Middle frontal gyrus (tissue), 1 donor: ENCODE measurements around the gene SUCLG2.

Experiments used
- DNase-seq: peaks from one replicate; pipeline ENCODE4 v3.0.0-alpha.2; 2015; ENCODE audit warnings: low spot score; ENCODE audit errors: extremely low spot score

SUCLG2 gene, protein sequence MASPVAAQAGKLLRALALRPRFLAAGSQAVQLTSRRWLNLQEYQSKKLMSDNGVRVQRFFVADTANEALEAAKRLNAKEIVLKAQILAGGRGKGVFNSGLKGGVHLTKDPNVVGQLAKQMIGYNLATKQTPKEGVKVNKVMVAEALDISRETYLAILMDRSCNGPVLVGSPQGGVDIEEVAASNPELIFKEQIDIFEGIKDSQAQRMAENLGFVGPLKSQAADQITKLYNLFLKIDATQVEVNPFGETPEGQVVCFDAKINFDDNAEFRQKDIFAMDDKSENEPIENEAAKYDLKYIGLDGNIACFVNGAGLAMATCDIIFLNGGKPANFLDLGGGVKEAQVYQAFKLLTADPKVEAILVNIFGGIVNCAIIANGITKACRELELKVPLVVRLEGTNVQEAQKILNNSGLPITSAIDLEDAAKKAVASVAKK

DNA sequence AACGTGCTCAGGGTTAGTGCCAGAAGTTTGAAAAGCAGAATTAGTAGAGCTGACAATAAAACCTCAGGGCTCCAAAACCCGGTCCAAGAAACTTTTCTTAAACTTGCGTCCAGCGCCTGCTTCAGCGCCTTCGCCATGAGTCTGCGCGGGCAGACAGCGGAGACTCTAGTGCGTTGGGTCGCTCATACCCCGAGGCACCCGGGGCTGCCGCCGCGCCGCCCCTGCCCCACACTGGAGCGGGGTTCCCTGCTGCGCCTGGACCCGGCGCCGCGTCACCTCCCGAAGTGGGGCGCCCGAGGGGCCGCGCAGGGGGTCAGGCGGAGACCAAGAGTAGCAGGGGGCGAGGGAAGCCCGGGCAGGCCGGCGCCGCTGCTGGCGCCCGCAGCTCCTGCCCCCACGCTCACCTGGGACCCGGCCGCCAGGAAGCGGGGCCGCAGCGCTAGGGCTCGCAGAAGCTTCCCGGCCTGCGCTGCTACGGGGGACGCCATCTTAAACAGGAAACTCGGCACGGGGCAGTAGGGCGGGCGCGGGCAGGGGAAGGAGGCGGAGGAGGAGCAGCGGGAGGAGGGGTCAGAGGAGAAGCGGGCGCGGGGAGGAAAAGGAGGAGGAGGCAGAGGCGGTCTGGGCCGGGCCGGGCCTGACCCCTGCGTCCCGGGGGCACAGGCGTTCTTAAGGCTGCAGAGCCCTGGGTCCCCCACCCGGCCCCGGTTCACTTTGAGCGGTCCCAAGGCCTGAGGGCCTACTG lies at the start of gene SUCLG2:
Gene SUCLG2 (minus strand): TSS at position 514 of the 745 bp plus-strand sequence. CDS start 26 bp downstream, at position 488.
- peak; percentile 53 for DNase-seq

DNA sequence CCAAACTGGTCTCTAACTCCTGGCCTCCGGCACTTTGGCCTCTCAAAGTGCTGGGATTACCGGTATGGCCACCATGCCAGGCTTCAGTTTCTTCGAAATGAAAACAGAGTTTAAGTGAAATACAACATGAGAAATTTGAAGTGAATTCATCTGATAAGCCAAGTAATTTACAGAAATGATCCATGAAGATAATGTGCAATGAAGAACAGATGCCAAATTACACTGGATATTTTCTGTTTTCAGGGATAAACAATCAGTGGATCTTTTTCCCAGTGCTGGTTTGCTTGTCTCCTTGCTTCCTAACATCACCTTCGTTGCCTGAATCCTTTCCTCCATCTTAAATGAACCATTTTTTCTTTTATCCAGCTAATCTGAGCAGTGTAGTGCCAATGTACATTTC lies 46.2 kb upstream of the SUCLG2 start:
- DNase-seq: no peak

DNA sequence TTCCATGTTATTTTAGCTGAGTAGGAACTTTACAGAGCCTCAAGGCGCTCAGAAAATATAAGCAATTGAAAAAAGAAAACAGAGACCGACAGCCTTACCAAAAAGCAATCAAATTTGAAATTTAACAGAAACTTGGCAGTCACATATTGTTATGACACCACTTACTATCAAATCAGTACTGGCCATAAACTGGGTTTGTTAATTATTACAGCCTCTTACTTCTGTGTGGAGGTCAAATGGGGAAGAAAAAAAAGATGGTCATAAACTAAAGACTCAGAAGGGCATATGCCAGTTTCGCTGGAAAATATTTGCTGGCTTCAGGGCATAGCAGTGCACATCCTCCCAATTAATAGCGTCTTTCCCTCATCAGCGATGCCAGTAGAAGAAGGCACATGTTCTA lies 45.5 kb upstream of the SUCLG2 start:
- no peak for DNase-seq

DNA sequence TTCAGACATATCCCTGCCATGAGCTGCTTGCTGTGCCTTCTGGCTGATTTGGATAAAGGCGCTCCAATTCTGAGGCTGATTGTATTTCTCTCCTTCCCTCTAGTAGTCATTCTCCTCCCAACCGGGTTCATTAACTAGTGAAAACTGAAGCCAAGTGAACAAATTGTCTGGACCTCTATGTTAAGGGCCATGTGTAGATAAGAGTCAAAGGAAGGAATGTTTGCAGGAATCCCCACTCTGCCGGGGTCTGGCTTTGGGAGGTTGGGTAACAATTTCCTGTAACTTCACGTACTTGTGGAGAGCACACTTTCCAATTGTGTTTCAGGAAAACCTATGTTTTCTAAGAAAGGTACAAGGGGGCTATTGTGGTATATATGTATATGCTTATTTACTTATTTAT lies 38.2 kb upstream of the SUCLG2 start:
- no peak for DNase-seq

DNA sequence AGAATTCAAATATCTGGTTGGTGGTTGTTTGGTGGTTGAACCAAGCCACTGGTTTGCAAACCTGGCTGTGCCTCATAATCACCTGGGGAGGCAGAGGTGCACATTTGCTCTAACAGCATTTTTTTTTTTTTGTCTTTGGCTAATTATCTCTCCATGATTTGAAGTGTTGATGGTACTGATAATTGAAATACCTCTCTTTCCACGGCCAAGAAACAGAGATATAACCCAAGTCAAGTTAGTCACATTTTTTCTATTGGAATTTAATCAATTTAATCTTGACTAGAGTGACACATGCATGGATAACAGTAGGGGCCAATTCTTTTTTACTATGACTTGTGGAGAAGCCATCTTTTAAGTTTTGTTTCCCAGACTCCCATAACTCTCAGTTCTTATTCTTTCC lies 37.5 kb upstream of the SUCLG2 start:
- DNase-seq: no peak

DNA sequence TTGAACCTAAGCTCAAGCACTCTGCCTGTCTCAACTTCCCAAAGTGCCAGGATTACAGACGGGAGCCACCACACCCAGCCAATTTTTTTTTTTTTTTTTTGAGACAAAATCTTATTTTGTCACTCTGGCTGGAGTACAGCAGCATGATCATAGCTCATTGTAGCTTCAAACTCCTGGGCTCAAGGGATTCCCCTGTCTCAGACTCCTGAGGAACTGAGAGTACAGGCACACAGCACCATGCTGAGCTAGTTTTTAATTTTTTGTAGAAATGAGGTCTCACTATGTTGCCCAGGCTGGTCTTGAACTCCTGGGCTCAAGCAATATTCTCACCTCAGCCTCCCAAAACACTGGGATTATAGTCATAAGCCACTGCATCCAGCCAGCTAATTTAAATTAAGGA lies 36.8 kb upstream of the SUCLG2 start:
- no peak for DNase-seq

DNA sequence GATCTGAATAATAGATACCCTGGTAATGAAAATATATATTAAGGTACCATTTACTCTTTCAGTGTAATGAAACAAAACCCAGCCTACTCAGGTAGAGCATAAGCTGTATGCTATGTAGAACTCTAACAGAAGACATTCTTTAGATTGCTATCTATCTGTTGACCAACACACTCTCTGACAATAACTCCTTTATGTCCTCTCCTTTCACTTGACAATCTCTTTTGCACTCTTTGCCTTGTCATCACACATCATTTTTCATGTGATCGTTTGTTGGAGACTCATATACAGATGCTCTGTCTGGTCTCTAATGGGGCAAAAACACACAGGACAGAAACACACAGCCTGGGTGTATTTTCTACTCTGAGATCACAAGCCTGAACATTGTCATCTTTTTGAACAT lies 35.4 kb upstream of the SUCLG2 start:
- no peak for DNase-seq

DNA sequence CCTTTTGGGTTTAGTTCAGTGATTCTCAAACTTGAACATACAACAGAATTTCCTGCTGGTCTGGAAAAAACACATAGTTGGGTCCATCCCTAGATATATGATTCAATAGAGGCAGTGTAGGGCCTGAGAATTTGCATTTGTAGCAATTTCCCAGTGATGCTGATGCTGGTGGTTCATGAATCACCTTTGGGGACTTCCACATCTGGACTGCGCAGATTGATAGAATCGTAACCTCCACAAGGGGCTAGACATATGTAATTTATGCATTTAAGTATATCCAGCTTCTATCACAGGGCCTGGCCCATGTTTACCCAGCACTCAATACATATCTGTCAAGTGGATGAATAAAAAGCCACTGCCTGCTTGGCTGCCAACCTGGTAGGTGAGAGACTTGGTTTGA lies 33.8 kb upstream of the SUCLG2 start:
- no peak for DNase-seq

DNA sequence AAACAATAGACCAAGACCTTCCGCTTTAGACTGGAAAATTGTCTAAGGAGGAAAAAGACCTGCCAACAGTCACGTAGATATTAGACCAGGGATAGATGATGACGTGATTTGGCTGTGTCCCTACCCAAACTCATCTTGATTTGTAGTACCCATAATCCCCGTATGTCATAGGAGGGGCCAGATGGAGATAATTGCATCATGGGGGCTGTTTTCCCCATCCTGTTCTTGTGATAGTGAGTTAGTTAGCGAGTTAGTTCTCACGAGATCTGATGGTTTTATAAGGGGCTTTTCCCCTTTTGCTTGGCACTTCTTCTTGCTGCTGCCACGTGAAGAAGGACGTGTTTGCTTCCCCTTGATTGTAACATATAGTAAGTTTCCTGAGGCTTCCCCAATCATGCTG lies 31.7 kb upstream of the SUCLG2 start:
- DNase-seq: no peak

DNA sequence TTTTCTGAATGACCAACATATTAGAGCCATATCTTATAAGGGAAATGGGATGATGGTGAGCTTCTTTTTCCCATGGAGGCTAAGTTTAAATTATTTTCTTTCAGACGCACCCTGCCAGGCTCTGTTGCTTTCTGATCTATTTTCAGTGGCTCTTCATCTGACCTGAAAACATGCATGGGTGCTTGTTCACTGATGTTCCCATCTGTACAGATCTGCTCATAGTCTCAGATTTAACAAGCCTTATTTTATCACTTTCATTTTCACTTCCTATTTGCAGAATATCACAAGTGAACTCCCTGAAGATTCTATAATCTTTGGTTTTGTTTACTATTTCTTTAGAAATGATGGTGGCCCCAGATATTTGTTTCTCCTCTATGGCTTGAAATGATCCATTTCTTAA lies 31.1 kb upstream of the SUCLG2 start:
- DNase-seq: no peak

DNA sequence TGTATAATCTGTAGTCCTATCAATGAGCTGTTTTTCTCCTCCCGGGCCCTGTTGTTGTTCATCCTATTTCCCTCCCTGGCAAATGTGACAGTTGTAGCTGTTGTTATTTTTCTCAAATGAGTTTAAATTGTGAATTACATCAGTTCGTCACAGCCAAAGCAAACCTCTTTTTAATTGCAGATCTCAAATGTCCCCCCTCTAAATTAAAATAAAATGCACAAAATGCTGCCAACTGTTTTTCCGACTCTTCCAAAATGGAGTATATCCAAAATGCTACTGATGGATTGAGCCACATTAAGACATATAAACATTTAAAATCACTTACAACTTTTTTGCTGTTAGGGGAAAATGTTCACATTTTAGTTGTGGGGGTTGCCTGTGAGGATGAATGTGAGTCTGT lies 29.8 kb upstream of the SUCLG2 start:
- no peak for DNase-seq

DNA sequence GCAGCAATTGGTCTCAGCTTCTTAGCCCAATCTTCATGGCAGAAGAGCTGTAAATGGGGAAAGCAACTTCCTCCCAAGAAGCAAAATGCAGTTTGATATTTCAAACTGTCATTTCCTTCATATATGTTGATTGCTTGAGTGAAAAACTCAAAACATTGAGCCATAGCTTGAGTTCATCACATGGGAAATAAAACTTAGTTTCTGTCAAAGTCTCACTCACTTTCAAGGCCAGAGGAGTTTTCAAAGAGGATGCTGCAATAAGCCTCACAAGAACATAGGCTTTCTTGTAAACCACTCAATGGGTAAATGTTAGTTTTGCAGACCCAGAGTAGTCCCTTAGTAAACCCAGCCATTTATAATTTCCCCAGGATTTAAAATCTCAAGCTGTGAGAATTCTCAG lies 29.1 kb upstream of the SUCLG2 start:
- DNase-seq: no peak

DNA sequence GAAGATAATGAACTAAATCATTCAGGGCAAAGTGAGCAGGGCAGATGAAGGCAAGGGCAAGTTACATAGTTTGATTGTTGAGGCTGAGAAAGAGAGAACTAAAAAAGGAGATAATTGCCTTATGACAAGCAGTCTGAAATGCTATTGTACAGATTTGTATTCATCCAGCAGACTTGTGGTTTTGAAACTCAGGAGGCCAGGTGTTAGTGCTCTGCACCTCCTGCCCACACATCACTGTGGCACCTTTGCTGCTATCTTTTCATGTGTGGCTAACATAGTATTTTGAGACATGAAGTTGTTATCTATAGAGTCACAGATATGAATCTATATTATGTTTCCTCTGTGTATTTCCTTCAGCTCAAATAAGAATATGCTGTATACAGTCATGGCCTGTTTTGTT lies 24.3 kb upstream of the SUCLG2 start:
- no peak for DNase-seq

DNA sequence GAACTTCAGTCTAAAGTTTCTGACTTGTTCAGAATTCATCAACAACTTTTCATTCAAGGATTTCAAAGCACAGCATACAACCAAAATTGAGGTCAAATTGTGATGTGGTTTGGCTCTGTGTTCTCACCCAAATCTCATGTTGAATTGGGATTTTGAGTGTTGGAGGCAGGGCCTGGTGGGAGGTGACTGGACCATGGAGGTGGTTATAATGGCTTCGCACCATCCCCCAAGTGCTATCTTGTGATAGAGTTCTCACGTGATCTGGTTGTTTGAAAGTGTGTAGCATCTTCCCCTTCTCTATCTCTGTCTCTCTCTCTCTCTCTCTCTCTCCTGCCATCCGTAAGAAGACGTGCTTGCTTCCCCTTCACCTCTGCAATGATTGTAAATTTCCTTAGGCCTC lies 19.6 kb upstream of the SUCLG2 start:
- no peak for DNase-seq

DNA sequence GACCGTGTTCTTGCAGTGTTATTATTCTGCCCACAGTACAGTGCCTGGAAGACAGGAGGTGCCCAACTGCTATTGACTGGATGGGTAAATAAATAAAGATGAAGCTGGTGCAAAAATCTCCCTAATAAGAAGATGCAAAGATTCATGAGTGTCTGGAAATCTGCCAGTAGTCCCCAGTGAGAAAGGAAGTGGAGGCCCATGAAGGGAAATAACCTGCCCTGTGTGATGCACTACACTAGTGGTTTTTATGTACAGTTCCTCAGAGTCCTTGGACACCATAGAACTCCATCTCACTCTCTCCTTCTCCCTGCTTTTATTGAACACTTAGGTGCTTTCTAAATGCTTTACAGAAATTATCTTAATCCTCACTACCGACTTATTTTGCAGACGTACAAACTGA lies 8.3 kb upstream of the SUCLG2 start:
- DNase-seq: no peak

DNA sequence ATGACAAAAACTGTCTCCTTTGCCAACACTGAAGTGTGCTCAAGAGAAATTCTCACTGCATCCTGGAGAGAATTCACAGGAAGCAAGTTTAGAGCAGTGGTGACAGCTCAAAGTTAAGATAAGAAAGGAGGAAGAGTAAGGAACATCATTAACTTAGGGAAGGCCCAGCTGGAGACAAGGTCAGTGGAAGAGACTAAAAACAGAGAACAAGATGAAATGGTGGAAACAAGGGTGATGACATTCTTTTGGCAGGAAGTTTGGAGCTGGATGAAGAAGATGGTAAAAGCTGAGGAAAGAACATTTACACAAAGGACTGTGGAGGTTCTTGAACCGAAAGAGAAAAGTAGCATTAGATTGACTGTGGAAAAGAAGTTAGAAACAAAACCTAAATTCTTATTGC lies 6.7 kb upstream of the SUCLG2 start:
- DNase-seq: no peak

DNA sequence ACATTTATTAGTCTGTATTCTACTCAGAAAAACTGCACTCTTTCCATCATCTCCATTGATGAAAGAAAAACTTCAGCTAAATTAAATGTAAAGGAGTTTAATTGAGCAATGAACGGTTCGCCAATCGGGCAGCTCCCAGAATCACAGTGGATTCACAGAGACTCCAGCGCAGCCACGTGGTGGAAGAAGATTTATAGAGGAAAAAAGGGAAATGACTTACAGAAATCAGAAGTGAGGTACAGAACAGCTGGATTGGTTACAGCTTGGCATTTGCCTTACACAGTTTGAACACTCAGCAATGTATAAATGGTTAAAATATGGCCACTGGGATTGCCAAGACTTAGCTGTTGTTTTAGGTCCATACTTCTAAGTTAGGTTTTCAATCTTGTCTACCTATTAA lies 2.8 kb upstream of the SUCLG2 start:
- DNase-seq: no peak

DNA sequence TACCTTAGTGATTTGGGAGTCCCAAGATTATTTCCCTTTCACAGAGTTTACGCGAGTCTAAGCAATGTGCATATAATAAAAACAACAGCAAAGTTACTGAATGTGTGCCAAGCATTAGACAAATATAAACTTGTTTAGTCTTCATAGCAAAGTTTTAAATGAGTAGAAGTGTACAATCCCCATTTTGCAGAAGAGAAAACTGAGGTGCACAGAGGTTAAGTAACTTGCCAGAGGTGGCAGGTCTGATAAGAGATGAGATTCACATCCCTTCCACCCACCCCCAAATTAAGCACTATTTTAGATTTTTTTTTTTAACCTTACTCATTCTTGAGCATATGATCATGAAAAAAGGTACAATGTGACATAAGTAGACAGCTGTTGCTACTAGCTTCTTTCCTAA lies 2.2 kb upstream of the SUCLG2 start:
- no peak for DNase-seq

DNA sequence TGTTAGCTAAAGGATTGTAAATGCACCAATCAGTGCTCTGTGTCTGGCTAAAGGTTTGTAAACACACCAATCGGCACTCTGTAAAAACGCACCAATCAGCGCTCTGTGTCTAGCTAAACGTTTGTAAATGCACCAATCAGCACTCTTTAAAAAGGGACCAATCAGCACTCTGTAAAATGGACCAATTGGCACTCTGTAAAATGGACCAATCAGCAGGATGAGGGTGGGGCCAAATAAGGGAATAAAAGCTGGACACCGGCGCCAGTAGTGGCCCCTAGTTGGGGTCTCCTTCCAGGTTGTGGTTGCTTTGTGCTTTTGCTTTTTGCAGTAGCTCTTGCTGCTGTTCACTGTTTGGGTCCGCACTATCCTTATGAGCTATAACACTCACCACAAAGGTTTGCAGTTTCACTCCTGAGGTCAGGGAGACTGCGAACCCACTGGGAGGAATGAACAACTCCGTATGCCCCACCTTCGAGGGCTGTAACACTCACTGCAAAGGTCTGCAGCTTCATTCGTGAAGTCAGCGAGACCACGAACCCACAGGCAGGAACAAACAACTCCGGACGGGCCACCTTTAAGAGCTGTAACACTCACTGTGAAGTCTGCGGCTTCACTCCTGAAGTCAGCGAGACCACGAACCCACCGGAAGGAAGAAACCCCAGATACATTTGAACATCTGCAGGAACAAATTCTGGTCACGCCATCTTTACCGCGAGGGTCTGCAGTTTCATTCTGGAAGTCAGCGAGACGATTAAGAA lies 1.1 kb upstream of the SUCLG2 start:
- no peak for DNase-seq

DNA sequence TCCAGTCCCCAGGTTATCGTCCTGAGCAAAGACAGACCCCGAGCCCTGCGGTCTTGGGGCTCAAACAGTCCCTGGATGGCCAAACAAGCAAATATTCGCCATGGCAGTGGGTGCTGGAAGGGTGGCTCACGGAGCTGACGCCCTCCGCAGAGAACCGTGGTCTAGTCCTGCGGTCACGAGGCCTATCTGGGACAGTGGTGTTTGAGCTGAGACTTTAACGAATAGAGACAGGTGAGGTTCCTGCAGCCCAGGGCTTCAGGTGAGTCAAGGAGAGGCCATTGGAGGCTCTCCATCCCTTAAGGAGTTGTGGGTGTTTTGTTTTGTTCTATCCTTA lies 399 bp upstream of the SUCLG2 start:
- DNase-seq: no peak

DNA sequence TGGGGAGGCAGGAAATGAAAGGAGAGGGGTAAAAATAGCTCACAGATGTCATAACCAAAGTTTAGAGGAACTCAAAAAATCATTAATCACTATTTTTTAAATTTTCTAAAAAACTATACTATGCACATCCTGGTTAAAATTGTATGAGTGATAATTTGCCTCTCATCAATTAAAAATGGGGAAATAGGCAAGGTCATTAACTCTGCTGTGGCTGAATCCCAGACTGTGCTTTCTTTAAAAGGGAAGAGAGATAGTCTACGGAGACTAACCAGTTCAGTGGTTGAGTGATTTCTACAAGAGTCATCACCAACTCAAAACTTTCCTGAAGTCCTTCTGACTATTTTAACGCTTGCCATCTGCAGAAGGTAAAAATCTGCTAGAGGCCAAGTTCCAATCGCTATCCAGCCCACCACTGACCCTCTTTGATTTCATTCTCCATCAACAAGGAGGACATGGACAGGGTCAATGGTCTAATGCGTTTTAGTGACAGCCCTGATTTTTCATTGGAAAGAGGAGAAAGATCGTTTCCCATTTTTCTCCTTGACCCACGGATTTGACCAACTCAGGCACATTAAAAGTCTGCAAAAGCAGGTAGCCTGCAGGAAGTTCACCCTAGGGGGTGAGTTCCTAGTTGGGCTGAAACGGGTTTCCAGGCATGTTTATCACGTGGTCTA lies 850 bp downstream of the SUCLG2 start:
- no peak for DNase-seq

DNA sequence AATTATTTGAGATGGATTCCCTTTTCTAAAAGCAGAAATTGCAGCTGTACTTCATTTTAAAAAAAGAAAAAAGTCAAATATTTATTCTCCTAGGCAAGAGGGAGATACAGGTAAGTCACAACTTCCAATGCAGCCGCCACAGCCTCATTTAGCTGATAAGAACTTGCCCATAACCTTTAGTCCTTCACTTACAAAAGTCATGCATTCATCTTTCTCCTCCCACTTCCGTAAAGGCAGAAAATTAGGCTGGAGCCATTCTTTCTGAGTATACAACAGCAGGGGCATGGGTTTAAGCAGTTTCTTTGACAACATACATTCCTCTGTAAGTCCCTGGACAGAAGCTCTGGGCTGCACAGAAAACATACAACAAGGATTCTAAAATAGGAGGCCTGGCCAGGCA lies 4.3 kb downstream of the SUCLG2 start:
- no peak for DNase-seq
